HG03196 (cell line): ENCODE measurements around the gene STX1B.
"Not testable (repeated sequence)": the region's sequence is repeated elsewhere in the genome, so short reads cannot be mapped to it uniquely, and the experiment has no call there.

ENCODE experiments used
- ATAC-seq: cut with Tn5 transposase; IDR thresholded peaks from one replicate; pipeline ENCODE4 v1.9.1; 2021; ENCODE audit not compliant: unreplicated experiment

Gene STX1B

DNA sequence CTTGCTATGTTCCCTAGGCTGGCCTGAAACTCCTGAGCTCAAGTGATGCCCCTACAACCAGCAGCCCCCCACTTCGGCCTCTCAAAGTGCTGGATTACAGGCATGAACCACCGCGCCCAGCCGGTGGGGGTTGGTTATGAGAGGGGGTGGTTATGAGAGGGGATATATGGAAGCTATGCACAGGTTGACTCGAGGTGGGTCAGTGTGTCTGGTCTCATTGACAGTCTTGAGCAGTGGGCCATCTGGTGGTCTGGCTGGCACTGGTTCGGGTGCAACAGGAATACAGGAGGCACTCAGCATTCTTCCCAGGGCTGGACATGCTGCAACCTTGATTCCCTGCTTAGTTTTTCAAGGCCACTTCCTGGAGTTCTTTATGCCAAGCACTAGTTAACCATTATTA is 5.6 kb upstream of the STX1B start:
- ATAC-seq: no peak

DNA sequence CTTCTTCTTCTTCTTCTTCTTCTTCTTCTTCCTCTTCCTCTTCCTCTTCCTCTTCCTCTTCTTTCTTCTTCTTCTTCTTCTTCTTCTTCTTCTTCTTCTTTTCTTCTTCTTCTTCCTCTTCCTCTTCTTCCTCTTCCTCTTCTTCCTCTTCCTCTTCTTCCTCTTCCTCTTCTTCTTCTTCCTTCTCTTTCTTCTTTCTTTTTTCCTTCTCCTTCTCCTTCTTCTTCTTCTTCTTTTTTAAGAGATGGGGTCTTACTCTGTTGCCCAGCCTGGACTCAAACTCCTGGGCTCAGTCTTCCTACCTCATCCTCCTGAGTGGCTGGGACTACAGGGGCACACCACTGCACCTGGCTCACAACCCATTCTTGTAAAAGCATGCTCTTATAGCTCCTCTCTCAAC is 2.9 kb upstream of the STX1B start:
- ATAC-seq: not testable (repeated sequence)

GRCh38 chr16:31011815-31012214 is 1.4 kb upstream of the STX1B start:
- ATAC-seq: not testable (repeated sequence)

DNA sequence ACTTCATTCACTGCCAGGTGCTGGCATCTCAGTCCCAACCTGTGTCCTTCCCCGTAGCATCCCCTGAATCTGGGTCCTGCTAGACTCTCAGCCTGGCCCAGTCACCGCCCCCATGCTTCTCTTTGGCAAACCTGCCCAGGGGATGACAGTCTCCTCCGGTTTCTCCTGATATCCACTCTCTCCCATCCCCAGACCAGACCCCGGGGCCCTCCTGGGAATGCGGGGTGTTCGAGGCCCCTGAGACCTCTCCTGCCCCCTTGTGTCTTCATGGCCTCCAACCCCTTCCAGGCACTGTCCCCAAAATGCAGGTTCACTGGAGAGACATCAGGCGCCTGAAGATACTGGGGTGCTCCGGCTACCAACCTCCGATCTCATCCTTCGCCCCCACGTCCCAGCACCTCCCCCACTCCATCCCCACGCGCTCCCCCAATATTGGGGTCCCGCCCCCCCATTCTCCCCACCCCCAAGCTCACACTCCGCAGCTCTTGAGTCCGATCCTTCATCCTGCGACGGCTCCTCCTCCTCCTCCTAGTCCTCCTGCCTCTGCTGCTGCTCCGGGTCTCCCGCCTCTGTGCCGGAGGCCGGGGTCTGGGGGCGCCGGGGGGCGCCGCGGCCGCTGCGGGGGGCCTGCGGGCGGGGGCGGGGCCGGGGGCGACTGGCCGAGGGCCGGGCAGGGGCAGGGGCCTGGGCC is 399 bp downstream of the STX1B start:
- ATAC-seq: no peak

GRCh38 chr16:31009120-31009519 is 1.3 kb downstream of the STX1B start:
- ATAC-seq: no peak

DNA sequence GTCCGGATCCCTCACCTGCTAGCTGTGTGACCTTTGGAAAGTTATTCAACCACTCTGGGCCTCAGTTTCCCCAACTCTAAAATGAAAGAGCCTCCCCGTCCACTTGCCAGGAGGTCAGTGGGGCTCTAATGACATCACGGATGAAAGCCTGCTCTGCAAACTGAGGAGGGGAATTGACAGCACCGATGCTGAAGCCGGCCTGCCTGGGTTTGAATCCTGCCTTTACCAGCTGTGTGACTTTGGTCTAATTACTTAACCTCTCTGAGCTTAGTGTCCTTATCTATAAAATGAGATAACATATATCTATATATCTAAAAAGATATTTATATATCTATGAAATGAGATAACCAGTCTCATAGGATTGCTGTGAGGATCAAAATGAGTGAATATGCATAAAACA is 1.9 kb downstream of the STX1B start:
- no peak for ATAC-seq

- ATAC-seq: no peak
Measured at GRCh38 chr16:31008149-31008548, 2.3 kb downstream of the STX1B start.

- ATAC-seq: no peak
Measured at GRCh38 chr16:31007684-31008083, 2.8 kb downstream of the STX1B start.

DNA sequence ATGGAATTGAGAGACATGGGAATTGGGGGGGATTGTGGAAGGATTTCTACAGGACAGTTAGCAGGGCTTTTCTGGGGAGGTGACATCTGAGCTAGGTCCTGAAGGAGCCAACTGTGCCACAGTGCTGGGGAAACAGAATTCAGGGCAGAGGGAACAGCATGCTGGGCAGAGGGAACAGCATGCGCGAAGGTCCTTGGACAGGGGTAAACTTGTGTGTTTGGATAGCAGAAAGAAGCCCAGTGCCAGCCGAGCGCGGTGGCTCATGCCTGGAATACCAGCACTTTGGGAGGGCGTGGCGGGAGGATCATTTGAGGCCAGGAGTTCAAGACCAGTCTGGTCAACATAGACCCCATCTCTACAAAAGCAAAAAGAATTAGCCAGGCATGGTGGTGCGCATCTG is 3.8 kb downstream of the STX1B start:
- ATAC-seq: no peak

DNA sequence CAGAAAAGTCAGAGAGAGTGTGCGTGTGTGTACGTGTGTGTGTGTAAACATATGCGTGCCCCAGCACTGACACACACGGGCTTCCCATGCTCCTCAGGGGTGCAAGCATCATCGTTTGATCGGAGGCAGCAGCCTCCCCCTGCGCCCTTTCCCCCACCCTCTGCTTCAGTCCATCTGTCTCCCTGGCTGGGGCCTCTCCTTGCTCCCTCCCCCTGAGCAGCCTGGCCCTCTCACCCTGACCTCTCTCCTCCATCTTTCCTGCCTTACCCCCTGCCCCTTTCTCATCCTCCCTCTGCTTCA is 4.4 kb downstream of the STX1B start:
- no peak for ATAC-seq

DNA sequence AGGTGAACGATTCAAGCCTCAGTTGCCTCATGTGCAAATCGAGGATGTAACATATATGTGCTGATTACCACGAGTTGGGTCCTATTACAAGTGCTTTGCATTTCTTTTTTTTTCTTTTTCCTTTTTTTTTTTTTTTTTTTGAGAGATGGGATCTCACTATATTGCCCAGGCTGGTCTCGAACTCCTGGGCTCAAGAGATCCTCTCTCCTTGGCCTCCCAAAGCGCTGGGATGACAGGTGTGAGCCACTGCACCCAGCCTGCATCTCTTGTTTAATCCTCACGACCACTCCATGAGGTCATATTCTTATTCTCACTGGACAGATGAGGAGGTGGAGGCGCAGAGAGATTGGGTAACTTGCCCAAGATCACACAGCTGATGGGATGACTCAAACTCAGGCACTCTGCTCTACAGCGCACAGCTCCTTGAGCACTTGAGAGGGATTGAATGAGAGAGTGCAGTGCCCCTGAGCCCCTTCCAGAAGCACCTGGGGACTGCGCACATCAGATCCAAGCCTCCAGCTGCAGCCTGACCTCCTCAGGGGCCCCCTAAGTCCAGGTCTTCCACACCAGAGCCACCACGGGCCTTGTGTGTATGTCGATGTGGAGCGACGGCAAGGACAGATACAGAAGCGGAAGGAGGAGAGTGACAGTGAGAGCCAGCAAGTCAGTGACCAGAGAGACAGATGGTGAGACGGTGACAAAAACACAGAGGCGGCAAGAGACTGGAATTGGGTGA is 4.9 kb downstream of the STX1B start:
- ATAC-seq: no peak

- ATAC-seq: no peak
Measured at GRCh38 chr16:31004658-31005057, 5.8 kb downstream of the STX1B start.

DNA sequence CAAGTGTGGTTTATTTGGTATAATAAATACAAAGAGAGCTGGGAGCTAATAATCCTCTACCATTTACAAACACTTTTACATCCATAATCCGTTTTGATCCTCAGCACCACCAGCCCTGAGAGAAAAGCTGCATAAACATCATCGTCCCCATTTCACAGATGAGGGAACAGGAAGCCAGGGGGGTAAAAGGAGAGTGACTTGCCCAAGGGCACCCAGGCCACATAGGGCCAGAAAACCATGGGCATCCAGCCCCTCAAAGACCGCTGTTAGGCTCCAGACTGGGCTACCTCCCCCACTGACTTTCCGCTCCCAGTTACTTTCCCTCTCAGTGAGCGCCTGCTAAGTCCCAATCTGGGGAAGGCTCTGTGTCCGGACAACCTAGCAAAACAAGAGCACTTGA is 6.7 kb downstream of the STX1B start:
- ATAC-seq: no peak

GRCh38 chr16:31002862-31003341 is 7.5 kb downstream of the STX1B start:
- no peak for ATAC-seq

DNA sequence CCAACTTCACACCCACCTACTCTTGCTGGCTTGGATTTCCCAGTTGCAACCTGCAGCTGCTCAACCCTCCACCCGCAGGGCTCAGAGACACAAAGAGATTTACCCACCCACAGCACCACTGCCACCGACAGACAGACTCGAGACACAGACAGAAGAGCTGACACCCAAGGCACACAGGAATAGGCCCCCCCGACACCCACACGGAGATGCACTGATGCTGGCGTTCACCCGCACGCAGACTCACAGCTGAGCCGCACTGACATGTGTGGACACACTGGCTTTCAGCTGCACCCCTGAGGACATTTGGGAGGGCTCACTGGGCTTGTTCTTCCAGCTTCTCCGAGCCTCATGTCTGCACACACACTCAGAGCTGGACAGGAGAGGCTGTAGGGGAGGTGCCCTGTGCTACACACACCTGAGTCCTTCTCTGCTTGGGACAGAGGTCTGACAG is 8.2 kb downstream of the STX1B start:
- no peak for ATAC-seq

- no peak for ATAC-seq
Measured at GRCh38 chr16:31001507-31002249, 8.8 kb downstream of the STX1B start.

GRCh38 chr16:31000671-31001382 is 9.6 kb downstream of the STX1B start:
- ATAC-seq: no peak

DNA sequence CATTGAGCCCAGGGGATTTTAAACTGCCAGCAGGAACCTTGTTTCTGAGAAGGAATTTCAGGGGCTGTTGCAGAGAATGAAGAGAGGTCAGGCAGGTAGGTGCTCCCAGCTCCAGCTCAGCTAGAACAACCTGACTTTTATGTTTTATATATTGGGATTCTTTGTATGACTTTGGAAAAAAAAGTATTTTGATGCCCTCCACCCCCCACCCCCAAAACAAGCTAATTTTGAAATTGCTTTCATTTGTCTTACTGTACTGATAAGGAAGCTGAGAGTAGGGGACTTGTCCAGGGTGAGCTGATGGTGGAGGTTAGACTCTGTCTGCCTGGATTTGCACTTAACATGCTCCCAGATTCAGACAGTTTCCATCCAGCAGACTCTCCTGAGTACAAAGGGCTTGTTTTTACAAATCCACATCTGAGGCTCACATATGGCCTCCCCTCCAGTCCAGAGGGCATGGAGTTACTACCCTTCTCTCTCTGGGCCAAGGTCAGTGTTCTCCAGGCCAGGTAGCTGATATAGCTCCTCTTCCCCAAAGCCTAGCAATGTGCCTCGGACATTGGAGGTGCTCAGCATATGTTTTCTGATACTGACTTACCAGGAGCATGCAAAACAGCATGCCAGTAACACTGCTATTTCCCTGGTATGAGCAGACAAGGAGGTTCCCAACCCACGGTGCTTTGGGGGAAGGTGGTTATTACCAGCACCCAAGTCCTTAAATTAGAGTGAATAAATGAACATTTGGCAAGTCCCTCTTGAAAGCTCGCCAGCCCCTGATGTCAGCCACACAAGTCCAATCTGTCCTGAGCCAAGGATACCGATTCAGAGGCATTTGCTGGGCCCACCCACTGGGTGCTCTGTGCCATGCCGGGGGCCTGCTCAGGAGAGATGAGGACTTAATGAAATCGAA is 11.3 kb downstream of the STX1B start:
- no peak for ATAC-seq

- no peak for ATAC-seq
Measured at GRCh38 chr16:30997725-30998711, 12.4 kb downstream of the STX1B start.
